Activated CD8-positive, alpha-beta memory T cell treated with anti-CD3 and anti-CD28 coated beads for 4 hours (primary cell): ENCODE results near the gene PEAK1.

Experiments used
- DNase-seq, 2 donors: peaks; one replicate each; pipeline ENCODE4 v3.0.0-alpha.2; 2020; ENCODE audit warnings: low read depth in 2 of 2

Gene PEAK1, protein sequence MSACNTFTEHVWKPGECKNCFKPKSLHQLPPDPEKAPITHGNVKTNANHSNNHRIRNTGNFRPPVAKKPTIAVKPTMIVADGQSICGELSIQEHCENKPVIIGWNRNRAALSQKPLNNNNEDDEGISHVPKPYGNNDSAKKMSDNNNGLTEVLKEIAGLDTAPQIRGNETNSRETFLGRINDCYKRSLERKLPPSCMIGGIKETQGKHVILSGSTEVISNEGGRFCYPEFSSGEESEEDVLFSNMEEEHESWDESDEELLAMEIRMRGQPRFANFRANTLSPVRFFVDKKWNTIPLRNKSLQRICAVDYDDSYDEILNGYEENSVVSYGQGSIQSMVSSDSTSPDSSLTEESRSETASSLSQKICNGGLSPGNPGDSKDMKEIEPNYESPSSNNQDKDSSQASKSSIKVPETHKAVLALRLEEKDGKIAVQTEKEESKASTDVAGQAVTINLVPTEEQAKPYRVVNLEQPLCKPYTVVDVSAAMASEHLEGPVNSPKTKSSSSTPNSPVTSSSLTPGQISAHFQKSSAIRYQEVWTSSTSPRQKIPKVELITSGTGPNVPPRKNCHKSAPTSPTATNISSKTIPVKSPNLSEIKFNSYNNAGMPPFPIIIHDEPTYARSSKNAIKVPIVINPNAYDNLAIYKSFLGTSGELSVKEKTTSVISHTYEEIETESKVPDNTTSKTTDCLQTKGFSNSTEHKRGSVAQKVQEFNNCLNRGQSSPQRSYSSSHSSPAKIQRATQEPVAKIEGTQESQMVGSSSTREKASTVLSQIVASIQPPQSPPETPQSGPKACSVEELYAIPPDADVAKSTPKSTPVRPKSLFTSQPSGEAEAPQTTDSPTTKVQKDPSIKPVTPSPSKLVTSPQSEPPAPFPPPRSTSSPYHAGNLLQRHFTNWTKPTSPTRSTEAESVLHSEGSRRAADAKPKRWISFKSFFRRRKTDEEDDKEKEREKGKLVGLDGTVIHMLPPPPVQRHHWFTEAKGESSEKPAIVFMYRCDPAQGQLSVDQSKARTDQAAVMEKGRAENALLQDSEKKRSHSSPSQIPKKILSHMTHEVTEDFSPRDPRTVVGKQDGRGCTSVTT (N-terminal part only)

DNA sequence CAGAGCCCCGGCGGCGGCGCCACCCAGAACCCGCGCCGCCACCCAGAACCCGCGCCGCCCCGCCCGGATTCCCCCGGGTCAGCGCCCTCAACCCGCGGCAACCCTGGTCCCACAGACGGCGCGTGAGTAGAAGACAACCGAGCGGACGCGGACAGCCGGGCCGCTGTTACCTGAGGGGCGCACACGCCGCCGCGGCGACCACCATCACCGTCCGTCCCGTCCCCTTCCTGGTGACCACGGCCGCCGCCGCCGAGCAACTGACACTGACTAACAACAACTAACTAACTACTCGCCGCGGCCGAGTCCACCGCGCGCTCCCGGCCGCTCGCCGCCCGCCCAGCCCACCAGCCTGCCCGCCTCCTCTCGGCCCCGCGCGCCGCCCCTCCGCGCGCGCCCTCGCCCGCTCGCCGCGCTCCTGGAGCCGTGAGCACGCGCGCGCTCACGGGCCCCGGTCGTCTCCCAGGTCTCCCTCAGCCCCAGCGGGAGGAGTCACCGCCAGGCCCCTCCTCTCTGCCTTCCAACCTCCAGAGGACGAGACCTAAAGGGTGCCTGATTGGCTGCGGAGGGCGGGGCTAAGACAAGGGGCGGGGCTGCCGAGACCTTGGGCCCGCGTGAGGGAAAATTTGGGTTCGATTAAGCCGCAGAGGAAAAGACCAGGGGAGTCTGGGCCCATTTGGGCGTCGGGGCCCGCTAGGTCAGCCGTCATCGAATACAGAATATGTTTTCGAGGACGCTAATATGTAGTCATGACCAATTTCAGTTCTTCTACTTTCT lies at the start of gene PEAK1:
Gene PEAK1 (minus strand): TSS at position 269 of the 774 bp plus-strand sequence. CDS start 238,178 bp downstream, outside the sequence.
- peak; percentile 99 to 100 for DNase-seq

DNA sequence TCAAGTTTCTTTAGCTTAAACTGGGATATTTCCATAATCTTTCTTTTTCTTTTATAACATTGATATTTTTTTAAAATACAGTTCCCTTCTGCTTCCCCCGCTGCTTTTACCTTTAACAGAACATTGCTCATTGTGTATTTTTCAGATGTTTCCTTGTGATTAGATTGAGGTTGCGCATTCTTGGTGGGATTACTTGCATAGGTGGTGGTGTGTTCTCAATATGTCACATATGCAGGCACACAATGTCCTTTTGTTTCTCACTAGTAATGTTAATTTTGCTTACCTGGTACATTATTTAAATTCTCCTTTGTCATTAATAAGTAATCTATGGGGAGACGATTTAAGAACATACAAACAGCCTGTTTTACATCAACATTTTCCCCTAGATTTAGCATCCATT lies 49.0 kb upstream of the PEAK1 start:
- no peak for DNase-seq

DNA sequence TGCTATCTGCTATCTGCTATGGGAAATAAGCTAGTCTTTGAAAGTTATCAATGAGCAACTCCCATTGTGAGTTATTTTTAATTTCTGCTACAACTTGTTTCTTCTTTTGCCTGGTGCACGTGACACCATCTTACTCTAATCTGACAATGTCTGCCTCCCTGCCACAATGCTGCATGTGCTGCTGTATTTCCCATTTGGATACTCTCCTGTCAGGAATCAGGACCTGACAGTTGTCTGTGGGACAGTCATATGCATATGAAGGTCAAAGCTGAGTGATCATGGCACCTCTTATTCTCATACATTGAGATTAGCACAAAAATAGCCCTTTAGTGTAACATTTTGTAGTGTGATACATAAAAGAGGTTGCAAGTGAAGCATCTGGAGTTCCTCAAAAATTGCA lies 46.6 kb upstream of the PEAK1 start:
- DNase-seq, result no peak

DNA sequence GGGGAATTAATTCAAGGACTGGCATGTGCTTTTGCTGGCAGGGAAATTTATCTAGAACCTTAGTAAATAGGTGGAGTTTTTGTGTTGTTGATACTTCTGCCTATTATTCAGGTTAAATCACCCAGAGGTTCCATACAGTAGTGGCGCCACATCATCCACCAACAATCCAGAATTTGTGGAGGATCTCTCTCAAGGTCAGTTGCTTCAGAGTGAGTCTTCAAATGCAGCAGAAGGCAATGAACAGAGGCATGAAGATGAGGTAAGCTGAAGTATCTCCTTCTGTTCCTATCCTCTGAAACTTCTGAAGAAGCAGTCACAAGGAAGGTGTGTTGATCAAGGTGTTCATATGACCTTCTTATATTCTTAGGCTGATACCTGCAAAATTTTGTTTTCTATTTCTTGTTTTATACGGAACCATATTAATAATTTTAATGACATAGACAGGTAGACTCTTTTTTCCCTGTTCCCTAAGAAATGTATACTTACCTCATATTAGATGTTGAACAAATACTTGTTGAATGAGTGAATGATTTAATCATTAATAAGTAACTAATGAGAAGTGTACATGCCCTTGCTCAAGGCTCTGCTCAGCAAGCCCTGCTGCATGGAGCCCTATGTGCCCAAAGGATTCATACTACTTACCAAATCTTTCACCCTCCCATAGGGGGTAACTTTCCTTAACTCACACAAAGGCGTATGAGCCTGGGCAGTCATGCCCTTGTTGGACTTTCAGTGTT lies 44.4 kb upstream of the PEAK1 start:
- no peak for DNase-seq

DNA sequence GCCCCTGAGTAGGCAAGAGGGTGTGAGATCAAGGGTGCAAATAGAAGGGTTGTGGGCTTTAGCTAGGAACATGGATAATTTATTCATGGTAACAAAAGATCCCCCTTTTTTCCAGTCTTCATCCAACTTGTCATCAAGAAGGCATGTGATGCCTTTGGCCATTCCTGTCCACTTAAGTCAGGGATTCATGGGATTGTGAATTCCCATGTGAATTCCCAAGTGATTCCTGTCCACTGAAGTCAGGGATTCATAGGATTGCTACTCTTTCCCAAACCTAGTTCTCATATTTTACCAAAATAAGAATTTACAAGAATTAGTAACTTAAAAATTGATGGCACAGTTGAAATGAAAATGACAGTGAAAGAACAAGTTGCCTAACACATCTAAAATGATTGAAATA lies 41.6 kb upstream of the PEAK1 start:
- no peak for DNase-seq

DNA sequence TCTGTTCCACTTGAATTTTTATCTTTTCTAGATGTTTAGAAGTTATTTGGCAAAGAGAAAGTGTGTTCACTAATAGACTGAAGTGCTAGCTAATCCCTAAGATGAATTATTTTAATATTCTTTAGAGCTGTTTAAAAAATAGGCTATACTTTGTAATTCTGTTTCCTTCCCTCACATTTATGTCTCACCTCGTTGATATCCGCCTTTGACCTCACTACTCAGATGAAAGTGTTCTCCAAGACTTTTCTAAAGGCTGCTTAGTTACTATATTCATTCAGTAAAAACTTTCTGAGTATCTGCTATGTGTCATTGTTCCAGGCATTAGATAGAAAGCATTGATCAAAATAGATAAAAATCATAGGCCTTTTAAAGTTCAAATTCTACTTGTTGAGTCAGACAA lies 39.1 kb upstream of the PEAK1 start:
- no peak for DNase-seq

DNA sequence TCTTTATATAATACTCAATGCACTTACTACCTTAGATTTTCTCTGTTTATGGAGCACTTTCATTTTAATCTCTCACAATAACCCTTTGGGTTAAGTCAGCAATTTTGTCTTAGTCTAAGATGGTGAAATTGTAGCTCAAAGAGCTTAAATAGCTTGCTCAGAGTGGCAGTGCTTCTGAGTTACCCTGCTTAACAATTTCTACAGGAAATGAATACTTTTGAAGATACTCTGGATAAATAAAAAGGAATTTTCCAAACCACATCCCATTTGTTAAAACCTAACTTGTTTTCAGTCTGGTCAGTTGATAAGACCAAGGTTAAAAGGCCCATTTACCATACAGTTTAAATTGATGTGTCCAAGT lies 38.0 kb upstream of the PEAK1 start:
- DNase-seq, result no peak

DNA sequence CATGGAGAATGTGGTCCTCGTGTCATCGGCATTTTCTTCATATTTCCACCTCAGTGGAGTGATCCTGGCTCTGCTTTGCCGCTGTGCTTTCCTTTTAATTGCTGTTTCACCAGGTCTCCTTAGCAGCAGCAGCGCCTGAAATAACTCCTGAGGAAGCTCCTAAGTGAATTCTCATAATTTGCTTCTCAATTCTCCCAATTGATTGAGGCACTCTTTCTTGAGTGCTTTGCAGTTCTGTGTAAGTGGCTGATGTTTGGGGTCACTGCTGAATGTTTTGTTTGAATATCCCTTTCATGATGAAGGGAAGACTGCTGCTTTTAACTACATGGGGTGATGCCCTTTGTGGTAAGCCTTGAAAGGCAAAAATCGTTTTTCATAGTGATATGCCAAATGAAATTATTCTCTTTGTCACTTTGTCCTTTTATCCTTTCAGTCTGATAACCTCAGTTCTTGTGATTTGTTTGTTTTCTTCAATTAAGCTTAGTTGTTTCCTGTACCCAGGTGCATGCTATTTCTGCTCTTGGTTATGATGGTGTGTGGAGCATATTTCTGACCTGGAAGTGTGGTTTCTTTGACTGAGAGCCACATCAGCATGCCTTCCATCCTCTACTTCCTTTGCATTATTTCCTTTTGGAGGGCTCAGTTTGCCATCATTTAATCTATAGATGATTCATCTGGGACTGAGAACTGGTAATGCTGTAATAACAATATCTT lies 37.4 kb upstream of the PEAK1 start:
- DNase-seq, result no peak

DNA sequence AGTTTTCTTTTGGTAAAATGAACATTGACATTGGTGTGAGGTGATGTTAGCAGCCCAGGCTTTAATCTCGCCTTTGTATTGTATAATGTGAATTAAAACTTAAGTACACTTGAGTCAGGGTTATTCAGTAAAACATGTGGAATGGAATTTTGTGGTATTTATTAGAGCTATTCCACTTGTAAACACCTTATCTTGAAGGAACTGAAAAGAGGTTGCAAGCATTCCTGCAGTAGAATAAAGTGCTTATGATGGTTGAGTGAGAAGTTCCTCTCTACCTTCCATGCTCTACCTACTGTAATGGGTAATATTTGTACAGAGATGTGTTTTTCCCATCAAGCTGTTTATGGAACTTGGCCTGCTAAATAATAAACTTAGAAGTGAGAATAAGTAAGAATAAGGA lies 36.8 kb upstream of the PEAK1 start:
- DNase-seq, result no peak

DNA sequence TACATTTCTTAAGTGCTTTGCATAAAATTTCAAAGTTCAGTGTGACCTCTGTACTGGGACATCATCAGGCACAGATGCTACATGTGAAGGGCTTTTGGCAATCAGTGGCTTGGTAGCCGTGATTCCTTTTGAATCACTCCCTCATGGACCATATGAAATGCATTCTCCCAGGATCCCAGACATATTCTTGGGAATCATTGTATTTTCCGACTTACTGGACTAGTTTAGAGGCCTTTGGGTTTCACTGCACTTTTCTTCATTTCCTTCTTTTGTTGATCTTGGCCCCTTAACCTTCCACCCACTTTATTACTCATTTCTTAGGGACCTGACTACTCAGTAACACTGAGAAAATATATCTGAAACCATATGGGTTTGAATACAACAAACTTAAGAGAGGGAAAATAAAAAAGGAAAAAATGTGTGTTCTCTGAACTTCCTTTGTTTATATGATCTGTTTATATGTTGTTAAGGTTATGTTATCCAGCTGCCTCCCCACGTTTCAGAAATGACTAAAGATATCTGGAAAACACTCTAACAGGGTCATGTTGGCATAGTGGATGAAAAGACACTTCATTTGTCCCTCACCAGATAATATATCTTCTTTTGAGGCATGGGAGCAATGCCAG lies 35.9 kb upstream of the PEAK1 start:
- DNase-seq, result no peak

DNA sequence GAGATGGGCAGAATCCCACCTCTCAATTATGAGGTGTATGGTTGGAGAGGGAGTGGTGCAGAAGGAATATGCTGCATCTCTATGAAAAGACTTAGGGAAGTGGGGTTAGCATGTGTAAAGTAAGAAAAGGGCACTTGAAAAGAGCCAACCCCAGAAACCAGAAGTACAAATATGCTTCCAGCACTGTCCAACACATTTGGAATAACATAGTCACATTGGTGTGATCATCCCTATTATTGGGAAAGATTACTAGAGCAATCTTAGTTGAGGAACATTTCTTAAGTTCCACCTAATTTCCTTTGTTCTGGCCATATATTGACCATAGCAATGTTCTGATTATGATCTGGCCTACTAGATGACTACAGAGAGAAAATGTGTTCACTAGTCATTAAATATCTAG lies 35.0 kb upstream of the PEAK1 start:
- DNase-seq, result no peak

DNA sequence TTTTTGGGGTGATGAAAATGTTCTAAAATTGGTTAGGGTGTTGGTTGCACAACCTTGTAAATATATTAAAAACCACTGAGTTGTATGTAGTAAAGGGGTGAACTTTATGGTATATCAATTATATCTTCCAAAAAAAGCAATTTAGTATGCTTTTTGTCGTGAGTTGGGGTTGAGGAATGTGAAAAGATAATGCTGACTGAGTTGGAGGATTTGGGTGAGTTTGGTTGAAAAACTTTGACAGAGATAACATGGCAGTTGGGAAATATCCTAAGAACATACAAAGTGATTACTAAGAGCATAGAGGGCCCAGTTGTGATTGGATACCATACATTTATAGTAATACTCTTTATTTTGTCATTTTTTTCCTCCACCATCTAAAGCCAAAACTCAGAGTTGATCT lies 34.4 kb upstream of the PEAK1 start:
- DNase-seq, result no peak

DNA sequence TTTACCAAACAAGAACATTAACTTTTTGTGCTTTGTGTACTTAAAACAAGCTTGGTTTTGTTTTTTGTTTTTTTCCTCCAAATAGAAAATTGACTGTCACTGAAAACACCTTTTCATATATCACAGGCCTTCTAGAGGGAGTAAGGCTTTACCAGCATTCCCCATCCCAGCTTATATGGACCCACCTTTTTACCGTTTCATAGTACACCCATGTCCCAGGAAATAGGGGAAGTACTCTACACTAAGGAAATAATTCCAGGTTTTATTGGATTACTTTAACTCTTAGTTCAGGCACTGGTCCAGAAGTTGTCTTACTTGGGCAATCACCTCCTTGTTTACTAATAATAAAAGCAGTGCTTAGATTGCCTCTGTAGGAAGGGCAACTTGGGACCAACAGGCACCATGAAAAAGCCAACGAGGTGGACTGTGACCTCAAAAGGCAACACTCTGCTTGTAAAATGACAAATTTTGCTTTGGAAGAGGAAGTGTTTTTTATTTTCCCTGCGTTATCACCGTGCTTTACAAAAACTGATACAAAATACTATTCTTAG lies 27.0 kb upstream of the PEAK1 start:
- no peak for DNase-seq

DNA sequence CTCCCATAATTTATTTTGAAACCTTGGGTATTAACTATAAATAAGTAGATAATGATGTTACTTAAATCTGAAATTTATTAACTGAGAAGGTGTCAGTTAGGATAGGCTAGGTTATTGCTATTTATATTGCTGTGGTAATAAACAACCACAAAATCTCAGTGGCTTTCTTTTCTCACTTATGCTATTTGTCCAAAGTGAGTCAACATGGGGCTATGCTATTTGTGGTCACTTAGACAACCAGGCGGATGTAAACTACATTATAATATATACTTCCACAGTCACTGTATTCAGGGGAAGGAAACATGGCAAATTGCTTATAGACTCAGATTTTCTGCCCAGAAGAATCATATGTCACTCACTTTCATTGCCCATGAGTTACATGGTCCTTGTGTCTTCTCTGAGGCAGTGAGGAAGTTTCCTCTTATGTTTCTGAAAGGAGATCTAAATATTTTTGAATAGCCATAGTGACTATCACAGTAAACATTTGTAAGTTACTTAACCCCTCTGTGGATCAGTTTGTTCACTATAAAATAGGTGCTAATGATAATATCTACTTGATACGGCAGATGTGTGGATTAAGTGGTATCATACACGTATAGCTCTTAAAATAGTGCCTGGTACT lies 20.6 kb upstream of the PEAK1 start:
- DNase-seq, result no peak

DNA sequence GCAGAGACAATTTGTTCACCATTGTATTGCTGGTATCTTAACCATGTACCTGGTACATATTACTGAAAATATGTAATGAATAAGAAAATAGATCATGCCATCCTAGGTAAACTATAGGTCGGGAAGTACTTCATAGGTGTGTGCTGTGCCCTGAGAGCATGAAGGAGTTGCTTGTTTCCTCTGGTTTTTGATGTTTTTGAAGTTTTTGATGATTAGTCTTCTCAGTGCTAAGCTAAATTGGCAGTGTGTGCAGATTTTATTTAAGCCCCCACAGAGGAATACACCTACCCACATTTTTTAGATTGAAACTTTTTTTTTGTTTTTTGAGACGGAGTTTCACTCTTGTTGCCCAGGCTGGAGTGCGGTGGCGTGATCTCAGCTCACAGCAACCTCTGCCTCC lies 17.4 kb upstream of the PEAK1 start:
- no peak for DNase-seq

DNA sequence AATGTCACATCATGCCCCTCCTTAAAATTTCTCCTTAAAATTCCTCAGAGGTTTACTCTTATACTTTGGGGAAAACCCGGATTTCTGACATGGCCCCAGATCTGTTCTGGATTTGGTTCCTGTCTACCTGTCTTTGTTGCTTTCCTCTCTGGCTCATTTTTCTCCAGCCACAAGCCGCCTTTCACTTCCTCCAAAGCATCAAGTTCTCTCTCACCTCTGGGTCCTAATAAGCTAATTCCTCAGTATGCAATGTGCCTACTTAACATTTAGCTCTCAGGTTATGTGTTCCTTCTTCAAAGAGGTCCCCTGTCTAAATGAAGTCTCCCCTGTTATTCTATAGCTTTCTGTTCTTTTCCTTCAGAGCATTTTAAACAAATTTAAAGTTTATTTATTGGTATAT lies 16.9 kb upstream of the PEAK1 start:
- no peak for DNase-seq

DNA sequence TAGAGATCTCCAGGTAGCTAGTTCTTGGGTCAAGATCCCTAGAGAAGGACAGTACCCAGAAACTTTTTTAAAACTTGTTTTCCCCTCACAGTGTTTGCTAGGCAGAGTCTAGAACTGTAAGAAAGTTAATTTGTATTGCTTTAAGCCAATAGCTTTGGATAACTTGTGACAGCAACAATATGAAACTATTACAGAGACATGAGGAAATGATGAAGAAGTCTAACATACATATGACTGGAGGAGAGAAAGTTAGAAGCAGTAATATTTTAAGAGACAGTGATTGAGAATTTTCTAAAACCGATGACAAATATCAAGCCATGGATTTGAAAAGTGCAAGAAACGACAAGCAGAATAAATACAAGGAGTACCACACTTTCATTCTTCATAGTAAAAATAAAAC lies 10.7 kb upstream of the PEAK1 start:
- no peak for DNase-seq

DNA sequence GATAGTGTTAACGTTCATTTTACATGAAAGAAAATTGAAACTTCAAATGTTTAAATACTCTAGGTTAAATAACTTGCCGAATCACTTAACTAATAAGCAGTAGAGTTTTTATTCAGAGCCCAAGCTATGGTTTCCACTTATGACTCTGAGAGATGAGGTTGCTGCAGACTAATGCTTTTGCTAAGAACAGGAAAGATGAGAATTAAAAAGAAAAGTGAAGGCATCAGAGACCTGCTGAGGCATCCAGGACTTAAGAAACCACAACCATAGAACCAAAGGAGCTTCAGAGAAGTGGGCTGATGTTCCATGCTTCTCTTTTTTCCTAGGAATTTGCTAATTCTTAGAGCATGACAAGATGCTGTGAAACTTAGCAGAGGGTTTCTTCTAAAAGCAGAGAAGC lies 10.3 kb upstream of the PEAK1 start:
- no peak for DNase-seq

DNA sequence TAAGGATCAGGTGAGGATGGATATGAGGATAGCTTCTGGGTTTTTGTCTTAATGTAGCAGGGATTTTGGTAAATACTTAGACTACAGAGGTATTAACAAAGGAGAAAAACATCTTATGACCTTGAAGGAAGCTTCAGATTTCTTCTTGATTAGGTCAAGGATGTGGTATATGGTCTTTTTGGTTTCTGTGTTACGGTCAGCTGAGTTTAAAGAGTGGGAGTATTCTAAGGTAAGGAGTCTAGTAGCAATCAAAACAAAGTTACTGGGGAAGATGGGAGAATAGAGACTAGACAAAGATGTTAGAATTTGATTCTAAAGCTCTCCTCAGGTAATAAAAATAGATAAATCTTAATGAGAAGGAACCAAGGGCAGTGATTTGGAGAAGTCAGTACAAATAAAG lies 7.0 kb upstream of the PEAK1 start:
- no peak for DNase-seq
